ENCODE data around the gene BICDL2.

DNA sequence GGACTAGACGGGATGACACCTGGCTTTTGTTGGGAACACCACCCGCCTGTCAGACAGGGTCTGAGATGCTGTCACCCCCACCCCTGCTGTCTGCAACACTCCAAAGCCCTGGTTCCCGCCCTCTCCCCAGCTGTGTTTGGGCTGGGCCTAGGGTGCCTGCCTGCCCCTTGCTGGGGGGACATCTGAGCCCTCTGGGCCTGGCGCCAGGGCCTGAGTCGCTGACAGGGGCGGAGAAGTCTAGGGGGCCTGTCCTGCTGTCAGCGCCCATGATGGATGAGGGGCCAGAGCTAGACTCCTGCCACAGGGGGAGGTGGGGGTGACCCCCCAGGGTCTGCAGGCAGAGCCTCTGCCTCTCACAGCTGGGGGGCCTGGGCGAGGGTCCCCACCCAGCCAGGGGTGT lies 48.9 kb downstream of the BICDL2 start:
- TF ChIP-seq, protein P1, sequence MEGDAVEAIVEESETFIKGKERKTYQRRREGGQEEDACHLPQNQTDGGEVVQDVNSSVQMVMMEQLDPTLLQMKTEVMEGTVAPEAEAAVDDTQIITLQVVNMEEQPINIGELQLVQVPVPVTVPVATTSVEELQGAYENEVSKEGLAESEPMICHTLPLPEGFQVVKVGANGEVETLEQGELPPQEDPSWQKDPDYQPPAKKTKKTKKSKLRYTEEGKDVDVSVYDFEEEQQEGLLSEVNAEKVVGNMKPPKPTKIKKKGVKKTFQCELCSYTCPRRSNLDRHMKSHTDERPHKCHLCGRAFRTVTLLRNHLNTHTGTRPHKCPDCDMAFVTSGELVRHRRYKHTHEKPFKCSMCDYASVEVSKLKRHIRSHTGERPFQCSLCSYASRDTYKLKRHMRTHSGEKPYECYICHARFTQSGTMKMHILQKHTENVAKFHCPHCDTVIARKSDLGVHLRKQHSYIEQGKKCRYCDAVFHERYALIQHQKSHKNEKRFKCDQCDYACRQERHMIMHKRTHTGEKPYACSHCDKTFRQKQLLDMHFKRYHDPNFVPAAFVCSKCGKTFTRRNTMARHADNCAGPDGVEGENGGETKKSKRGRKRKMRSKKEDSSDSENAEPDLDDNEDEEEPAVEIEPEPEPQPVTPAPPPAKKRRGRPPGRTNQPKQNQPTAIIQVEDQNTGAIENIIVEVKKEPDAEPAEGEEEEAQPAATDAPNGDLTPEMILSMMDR (conservative IDR thresholded peaks at IDR 0.05; ENCODE audit: low read length), result no peak
- no peak for TF ChIP-seq EZH2phosphoT487 (IDR thresholded peaks at IDR 0.05; ENCODE audit: borderline replicate concordance)

Measured in Loucy (cell line).